Left lung (tissue), 10 donors: ENCODE results near the gene EMP1. TPM values are rescaled to one million over a fixed set of nuclear protein-coding genes. Genes with fewer than 3 reads are reported as not detected.

Source experiments
- ATAC-seq: fragments of 200-7000 bp; cut with Tn5 transposase; one replicate; pipeline ENCODE4 v1.9.1; 2020; ENCODE audit warnings: moderate library complexity
- DNase-seq, 4 donors: peaks; one replicate each; pipeline ENCODE4 v3.0.0-alpha.2; 2013 to 2020
- H3K27ac ChIP-seq, 2 donors: fragments of 200-600 bp; sonication (generic) in 1 of 2; one replicate each; pipeline versions ENCODE4 v1.5.0 to v1.8.0; 2020 to 2021
- H3K27me3 ChIP-seq, 2 donors: fragments of 200-600 bp; sonication (generic) in 1 of 2; one replicate each; pipeline versions ENCODE4 v1.5.0 to v1.8.0; 2020 to 2021
- H3K36me3 ChIP-seq, 2 donors: fragments of 200-600 bp; sonication (generic) in 1 of 2; one replicate each; pipeline versions ENCODE4 v1.5.0 to v1.8.0; 2020 to 2021
- H3K4me1 ChIP-seq, 2 donors: fragments of 200-600 bp; one replicate each; pipeline ENCODE4 v1.8.0; 2021
- H3K4me3 ChIP-seq, 2 donors: fragments of 200-600 bp; sonication (generic) in 1 of 2; one replicate each; pipeline versions ENCODE4 v1.5.0 to v1.8.0; 2020 to 2021; ENCODE audit warnings: mild to moderate bottlenecking in 1 of 2
- H3K9me3 ChIP-seq, 2 donors: fragments of 200-600 bp; sonication (generic) in 1 of 2; one replicate each; pipeline versions ENCODE4 v1.5.0 to v1.8.0; 2020 to 2021
- intact Hi-C, 2 donors: fragments of 100-400 bp; cut with DNase I; formaldehyde crosslinking; loops; one replicate each; pipeline versions ENCODE4 v1.11.2 to v1.14.2; 2022
- polyA plus RNA-seq, 6 donors: library from polyadenylated mRNA; unstranded; fragments of 120-200 nt; gene quantifications; one replicate each; pipeline ENCODE4 v1.2.1, GENCODE V29; 2013; ENCODE audit not compliant: insufficient read length in 6 of 6
- total RNA-seq, 2 donors: library from RNA; stranded (reverse); fragmentation: NEBNext Ultra II Directional; extraction: Animal tissue kit (Norgen Biotek cat#: 25700); gene quantifications; one replicate each; pipeline ENCODE4 v1.2.1, GENCODE V29; 2021
- TF ChIP-seq, protein P1 (sequence below), 2 donors: fragments of 200-600 bp; sonication (generic) in 1 of 2; IDR thresholded peaks; one replicate each; pipeline versions ENCODE4 v1.5.0 to v1.8.0; 2021; ENCODE audit warnings: antibody characterized with exemption in 2 of 2
- donor health status: DM: no; HTN: yes; CAD: no.
- donor health status: DM: no; HTN: no; CAD: no.

EMP1 gene
- total and polyA plus RNA-seq, 8 donors = 79.3 to 369 (median 133) TPM

DNA sequence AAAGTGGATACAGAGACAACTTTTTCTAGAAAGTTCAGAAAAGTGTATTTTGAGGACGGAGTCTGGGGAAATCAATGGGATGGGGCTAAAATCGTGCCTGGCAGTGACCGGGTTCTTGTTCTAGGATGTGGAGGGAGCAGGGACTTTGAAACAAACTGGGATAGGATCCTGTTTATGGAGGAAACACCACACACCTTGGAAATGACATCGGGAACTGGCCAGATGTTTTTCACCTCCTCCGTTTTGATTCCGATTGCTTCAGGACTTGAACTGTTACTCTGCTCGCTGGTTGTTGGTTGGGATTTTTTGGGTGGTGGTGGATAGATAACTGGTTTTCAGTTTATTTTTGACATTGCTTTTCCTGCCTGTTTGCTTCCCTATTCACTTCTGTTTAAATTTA lies 506 bp downstream of the EMP1 start:
- H3K27me3 ChIP-seq = no peaks in the 10 kb centered on the region
- H3K4me1 ChIP-seq = peaks cover 40 to 59% of the 10 kb centered on the region in 2 donors
- ATAC-seq = peak; percentile 1

DNA sequence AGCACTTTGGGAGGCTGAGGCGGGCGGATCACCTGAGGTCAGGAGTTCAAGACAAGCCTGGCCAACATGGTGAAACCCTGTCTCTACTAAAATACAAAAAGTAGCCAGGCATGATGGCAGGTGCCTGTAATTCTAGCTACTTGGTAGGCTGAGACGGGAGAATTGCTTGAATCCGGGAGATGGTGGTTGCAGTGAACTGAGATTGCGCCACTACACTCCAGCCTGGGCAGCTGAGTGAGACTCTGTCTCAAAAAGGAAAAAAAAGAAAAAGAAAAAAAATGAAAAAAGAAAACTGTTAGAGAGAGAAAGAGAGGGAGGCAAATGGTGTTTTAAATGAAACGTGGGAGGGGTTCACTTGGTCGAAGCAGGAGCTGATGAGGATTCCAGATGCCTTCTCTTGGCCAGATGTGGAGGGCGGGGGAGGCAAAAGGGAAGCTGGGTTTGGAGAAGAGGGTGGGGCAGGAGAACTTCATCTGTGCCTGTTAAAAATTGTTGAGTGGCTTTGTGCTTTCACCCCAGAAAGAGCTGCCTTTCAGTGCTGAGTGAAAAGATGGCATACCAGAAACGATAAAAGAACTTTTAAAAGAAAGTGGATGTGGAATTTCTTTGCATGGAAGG lies 1.1 kb downstream of the EMP1 start:
- no peaks in the 10 kb centered on the region for H3K9me3 ChIP-seq
- TF ChIP-seq, protein P1, sequence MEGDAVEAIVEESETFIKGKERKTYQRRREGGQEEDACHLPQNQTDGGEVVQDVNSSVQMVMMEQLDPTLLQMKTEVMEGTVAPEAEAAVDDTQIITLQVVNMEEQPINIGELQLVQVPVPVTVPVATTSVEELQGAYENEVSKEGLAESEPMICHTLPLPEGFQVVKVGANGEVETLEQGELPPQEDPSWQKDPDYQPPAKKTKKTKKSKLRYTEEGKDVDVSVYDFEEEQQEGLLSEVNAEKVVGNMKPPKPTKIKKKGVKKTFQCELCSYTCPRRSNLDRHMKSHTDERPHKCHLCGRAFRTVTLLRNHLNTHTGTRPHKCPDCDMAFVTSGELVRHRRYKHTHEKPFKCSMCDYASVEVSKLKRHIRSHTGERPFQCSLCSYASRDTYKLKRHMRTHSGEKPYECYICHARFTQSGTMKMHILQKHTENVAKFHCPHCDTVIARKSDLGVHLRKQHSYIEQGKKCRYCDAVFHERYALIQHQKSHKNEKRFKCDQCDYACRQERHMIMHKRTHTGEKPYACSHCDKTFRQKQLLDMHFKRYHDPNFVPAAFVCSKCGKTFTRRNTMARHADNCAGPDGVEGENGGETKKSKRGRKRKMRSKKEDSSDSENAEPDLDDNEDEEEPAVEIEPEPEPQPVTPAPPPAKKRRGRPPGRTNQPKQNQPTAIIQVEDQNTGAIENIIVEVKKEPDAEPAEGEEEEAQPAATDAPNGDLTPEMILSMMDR (IDR thresholded peaks at IDR 0.05) = no peak

More for the DNA sequence above, 506 bp downstream of the EMP1 start:
- TF ChIP-seq, protein P1 (IDR thresholded peaks at IDR 0.05) = no peak
- H3K27ac ChIP-seq = peak overlapping the region; percentile 92 to 94
- H3K36me3 ChIP-seq = no peaks in the 10 kb centered on the region
- no peak for DNase-seq
- intact Hi-C loops = no loop called here
- no peaks in the 10 kb centered on the region for H3K9me3 ChIP-seq
- peak overlapping the region; percentile 39 to 47 for H3K4me3 ChIP-seq

DNA sequence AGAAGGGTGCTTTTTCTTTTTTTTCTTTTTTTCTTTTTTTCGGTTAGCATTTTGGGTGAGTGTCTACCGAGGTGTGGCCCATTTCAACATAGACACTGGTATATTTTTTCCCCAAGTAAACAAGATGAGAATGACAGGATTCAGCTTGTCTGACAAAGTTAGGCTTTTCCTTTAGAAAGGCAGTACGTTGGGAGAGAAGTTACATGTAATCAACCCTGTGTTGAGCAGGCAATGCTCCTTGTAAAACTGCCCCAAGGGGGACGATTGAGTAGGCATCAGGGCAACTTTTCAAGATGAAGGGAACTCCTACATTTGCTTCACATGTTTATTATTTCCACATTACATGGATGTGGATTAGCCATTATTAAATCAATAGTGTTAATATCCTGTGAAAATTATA lies 1.7 kb downstream of the EMP1 start:
- ATAC-seq (no peak), DNase-seq (no peak)
- H3K9me3 ChIP-seq = no peaks in the 10 kb centered on the region
- peak overlapping the region; percentile 39 to 47 for H3K4me3 ChIP-seq
- intact Hi-C loops = no loop called here
- H3K36me3 ChIP-seq = no peaks in the 10 kb centered on the region
- peak overlapping the region; percentile 92 to 94 for H3K27ac ChIP-seq
- no peaks in the 10 kb centered on the region for H3K27me3 ChIP-seq
- peaks cover 52 to 71% of the 10 kb centered on the region in 2 donors for H3K4me1 ChIP-seq
- TF ChIP-seq, protein P1 (IDR thresholded peaks at IDR 0.05) = no peak

More for the DNA sequence above, 1.1 kb downstream of the EMP1 start:
- H3K4me3 ChIP-seq = peak overlapping the region; percentile 39 to 47
- no peaks in the 10 kb centered on the region for H3K36me3 ChIP-seq
- intact Hi-C loops = no loop called here
- H3K27me3 ChIP-seq = no peaks in the 10 kb centered on the region
- H3K27ac ChIP-seq = peak overlapping the region; percentile 92 to 94
- DNase-seq (peak in 1 of 4 donors; percentile 71), ATAC-seq (peak; percentile 13)
- H3K4me1 ChIP-seq = peaks cover 46 to 65% of the 10 kb centered on the region in 2 donors

DNA sequence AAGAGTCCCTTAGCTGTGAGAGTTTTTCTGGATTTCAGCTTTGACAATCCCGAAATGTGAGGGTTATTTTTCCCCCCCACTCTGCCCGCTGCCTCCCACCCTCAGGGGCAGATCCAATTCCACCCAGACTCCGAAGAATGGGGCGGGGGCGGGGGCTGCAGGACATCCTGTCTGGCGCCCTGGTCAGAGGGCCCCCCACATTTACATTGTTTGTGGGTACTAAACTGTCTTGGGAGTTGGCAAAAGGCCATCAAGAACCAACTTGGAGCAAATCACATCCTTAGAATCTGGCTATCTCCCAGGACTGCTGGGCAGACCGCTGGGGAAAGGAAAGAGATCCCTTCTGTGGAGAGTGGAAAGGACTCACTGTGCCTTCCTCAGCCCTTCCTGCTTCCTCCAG lies 2.4 kb downstream of the EMP1 start:
- DNase-seq (no peak), ATAC-seq (no peak)
- Histone ChIP-seq H3K27me3 (no peaks in the 10 kb centered on the region), H3K27ac (peak overlapping the region; percentile 92 to 94), H3K4me1 (peaks cover 56 to 76% of the 10 kb centered on the region in 2 donors), H3K36me3 (peaks cover 0 to 3% of the 10 kb centered on the region in 2 donors), H3K9me3 (no peaks in the 10 kb centered on the region), H3K4me3 (peak overlapping the region; percentile 39 to 47)
- TF ChIP-seq, protein P1 (IDR thresholded peaks at IDR 0.05) = no peak
- intact Hi-C loops = no loop called here

DNA sequence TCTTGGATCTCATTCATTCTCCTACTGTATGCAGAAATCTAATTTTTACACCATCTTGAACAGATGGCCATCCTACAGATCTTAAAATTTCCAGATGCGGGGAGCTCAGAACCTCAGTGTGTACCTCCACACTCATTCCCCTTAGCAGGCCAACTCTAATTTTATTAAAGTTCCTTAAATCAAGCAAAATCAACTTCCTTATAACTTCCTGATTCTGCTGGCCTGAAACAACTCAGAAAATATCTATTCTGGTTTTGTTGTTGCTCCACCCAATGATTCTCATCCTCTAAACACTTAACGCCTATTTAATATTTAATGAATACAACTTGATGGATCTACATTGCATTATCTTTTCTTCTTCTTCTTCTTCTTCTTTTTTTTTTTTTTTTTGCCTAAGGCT lies 3.1 kb downstream of the EMP1 start:
- peaks cover 54 to 76% of the 10 kb centered on the region in 2 donors for H3K4me1 ChIP-seq
- H3K36me3 ChIP-seq = peaks cover 0 to 3% of the 10 kb centered on the region in 2 donors
- no peaks in the 10 kb centered on the region for H3K27me3 ChIP-seq
- H3K4me3 ChIP-seq = peak overlapping the region in 1 of 2 donors; percentile 47
- H3K9me3 ChIP-seq = no peaks in the 10 kb centered on the region
- no peak for DNase-seq
- TF ChIP-seq, protein P1 (IDR thresholded peaks at IDR 0.05) = no peak
- intact Hi-C loops = no loop called here
- H3K27ac ChIP-seq = peak overlapping the region; percentile 92 to 94
- ATAC-seq = no peak
